GM06990 (cell line): ENCODE data around the gene IGF2BP2.

Experiments
- DNase-seq: peaks from one replicate; pipeline ENCODE4 v3.0.0-alpha.2; 2011; ENCODE audit not compliant: insufficient read length; ENCODE audit errors: extremely low read depth
- H3K27me3 ChIP-seq: replicated peaks from 2 replicates; pipeline ENCODE4 v1.6.0; 2011; ENCODE audit warnings: low read length; ENCODE audit not compliant: control insufficient read depth, insufficient read depth
- H3K36me3 ChIP-seq: 2 replicates; pipeline ENCODE4 v1.5.1; 2011; ENCODE audit warnings: low read length; ENCODE audit not compliant: control insufficient read depth, insufficient read depth
- H3K4me3 ChIP-seq: replicated peaks from 2 replicates; pipeline ENCODE4 v1.5.1; 2011; ENCODE audit warnings: low read depth, mild to moderate bottlenecking, control low read depth, low read length
- CTCF ChIP-seq: IDR thresholded peaks from 2 replicates; pipeline ENCODE4 v1.5.1; 2011; ENCODE audit warnings: low read length, control low read depth, mild to moderate bottlenecking, inconsistent platforms; ENCODE audit not compliant: insufficient read depth, poor library complexity, severe bottlenecking

Gene IGF2BP2

DNA sequence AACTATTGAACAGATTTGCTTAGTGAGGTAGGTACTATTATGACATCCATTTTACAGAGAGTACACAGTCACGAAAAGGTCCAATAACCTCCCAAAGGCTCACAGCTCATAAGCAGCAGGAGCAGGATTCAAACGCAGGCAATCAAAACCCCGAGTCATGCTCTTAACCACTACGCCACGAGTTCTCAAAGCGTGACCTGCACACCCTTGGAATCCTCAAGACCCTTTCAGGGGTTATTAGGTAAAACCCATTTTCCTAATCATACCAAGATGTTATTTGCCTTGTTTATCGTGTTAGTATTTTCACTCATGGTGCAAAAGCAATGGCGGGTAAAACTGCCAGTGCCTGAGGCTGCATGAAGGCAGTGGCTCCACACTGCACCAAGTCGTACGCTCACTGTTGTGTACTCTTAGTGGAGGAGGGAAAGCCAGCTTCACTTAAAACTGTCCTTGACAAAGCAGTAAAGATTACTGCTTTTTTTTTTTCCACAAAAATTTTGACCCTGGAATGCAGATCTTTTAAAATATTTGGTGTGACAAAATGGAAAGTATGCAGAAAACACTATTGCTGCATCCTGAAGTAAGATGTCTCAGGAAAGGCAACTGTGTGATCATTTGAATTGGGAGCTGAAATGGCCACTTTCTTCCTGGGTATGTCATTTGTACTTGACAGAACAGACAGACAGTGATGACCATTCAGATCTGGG lies 96.1 kb downstream of the IGF2BP2 start:
- no peak for DNase-seq

GRCh38 chr3:185727873-185728272 lies 97.0 kb downstream of the IGF2BP2 start:
- no peak overlapping the region for H3K4me3 ChIP-seq
- TF ChIP-seq CTCF = no peak
- DNase-seq = no peak

More for the DNA sequence above, 96.1 kb downstream of the IGF2BP2 start:
- Histone ChIP-seq H3K36me3 (no peaks in the 10 kb centered on the region), H3K27me3 (no peaks in the 10 kb centered on the region), H3K4me3 (no peak overlapping the region)
- no peak for TF ChIP-seq CTCF

GRCh38 chr3:185726254-185726967 lies 98.4 kb downstream of the IGF2BP2 start:
- Histone ChIP-seq H3K36me3 (no peaks in the 10 kb centered on the region), H3K4me3 (no peak overlapping the region), H3K27me3 (no peaks in the 10 kb centered on the region)
- DNase-seq = no peak
- TF ChIP-seq CTCF = no peak

More at GRCh38 chr3:185727873-185728272, 97.0 kb downstream of the IGF2BP2 start:
- Histone ChIP-seq H3K27me3 (no peaks in the 10 kb centered on the region), H3K36me3 (no peaks in the 10 kb centered on the region)

DNA sequence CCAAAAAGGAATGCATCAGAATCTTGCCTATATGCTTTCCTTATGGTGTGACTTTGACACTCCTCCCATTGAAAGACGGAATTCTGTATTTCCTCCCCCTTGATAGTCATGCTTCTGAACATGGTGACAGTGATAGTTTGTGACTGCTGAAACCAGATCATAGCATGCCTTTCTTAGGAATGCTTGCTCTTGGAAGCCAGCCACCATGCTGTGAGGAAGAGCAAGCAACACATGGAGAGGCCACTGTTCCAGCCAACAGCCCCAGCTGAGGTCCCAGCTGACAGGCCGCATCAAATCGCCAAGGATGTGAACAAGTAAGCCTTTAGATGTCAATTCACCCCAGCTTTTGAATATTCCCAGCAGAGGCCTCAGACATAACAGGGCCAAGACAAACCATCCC lies 100.1 kb downstream of the IGF2BP2 start:
- H3K27me3 ChIP-seq = no peaks in the 10 kb centered on the region
- no peak for TF ChIP-seq CTCF
- no peak overlapping the region for H3K4me3 ChIP-seq
- no peaks in the 10 kb centered on the region for H3K36me3 ChIP-seq
- DNase-seq = no peak

GRCh38 chr3:185724251-185724650 lies 100.6 kb downstream of the IGF2BP2 start:
- Histone ChIP-seq H3K27me3 (no peaks in the 10 kb centered on the region), H3K36me3 (no peaks in the 10 kb centered on the region), H3K4me3 (no peak overlapping the region)
- no peak for DNase-seq
- no peak for TF ChIP-seq CTCF
